Uterus (tissue), 4 donors: ENCODE results near the gene ZFPM1. TPM values are rescaled to one million over a fixed set of nuclear protein-coding genes. Genes with fewer than 3 reads are reported as not detected.

Experiments
- DNase-seq, 2 donors: peaks; one replicate each; pipeline ENCODE4 v3.0.0-alpha.2; 2019 to 2020
- H3K27ac ChIP-seq, 2 donors: fragments of 200-600 bp; sonication (generic); 1 replicate in 1 of 2; 2 replicates in 1 of 2; pipeline ENCODE4 v1.5.1; 2016 to 2018
- H3K27me3 ChIP-seq, 2 donors: fragments of 200-600 bp; sonication (generic); one replicate each; pipeline ENCODE4 v1.5.1; 2018 to 2019; ENCODE audit warnings: control low read depth in 1 of 2
- H3K36me3 ChIP-seq, 2 donors: fragments of 200-600 bp; sonication (generic); one replicate each; pipeline ENCODE4 v1.5.1; 2019; ENCODE audit warnings: control low read depth in 1 of 2
- H3K4me1 ChIP-seq, 2 donors: fragments of 200-600 bp; sonication (generic); one replicate each; pipeline ENCODE4 v1.5.1; 2018 to 2019; ENCODE audit warnings: control low read depth in 1 of 2
- H3K4me3 ChIP-seq, 2 donors: fragments of 200-600 bp; sonication (generic); 1 replicate in 1 of 2; 2 replicates in 1 of 2; pipeline ENCODE4 v1.5.1; 2018 to 2019; ENCODE audit warnings: mild to moderate bottlenecking in 1 of 2
- H3K9me3 ChIP-seq, 2 donors: fragments of 200-600 bp; sonication (generic); one replicate each; pipeline ENCODE4 v1.5.1; 2019; ENCODE audit warnings: control low read depth in 1 of 2
- CTCF ChIP-seq, 4 experiments: fragments of 200-600 bp in 2 of 4; fragments of 450-650 bp in 2 of 4; sonication (generic) in 2 of 4; IDR thresholded peaks; one replicate each; pipeline ENCODE4 v1.5.1; 2016 to 2019; ENCODE audit warnings: antibody characterized with exemption in 4 of 4, mild to moderate bottlenecking in 2 of 4, moderate library complexity in 1 of 4
- POLR2A ChIP-seq, 2 donors: fragments of 450-650 bp; IDR thresholded peaks; one replicate each; pipeline ENCODE4 v1.6.1; 2016; ENCODE audit warnings: antibody characterized with exemption in 2 of 2, mild to moderate bottlenecking in 1 of 2, moderate library complexity in 1 of 2
- intact Hi-C: fragments of 100-400 bp; cut with DNase I; formaldehyde crosslinking; loops from one replicate; pipeline ENCODE4 v1.15.1; 2023; ENCODE audit warnings: low total_unique reads
- total RNA-seq, 4 donors: library from RNA; depleted of rRNA in 3 of 4; stranded (reverse); fragments of >200 nt in 3 of 4; gene quantifications; one replicate each; pipeline versions ENCODE4 v1.1.0 to v1.2.4, GENCODE V29; 2014 to 2023
- donor health status: DM: yes; HTN: yes; CAD: no.

The ZFPM1 gene
- total RNA-seq, 4 donors from 2014 or later, result under 0.01 to 6.9 (median 0.77) TPM

GRCh38 chr16:88419790-88420189 is 33.3 kb upstream of the ZFPM1 start:
- Histone ChIP-seq H3K27me3 (no peaks in the 10 kb centered on the region), H3K9me3 (no peaks in the 10 kb centered on the region), H3K4me1 (no peaks in the 10 kb centered on the region), H3K36me3 (no peaks in the 10 kb centered on the region), H3K4me3 (no peak overlapping the region), H3K27ac (no peak overlapping the region)
- DNase-seq, result no peak
- TF ChIP-seq POLR2A (IDR thresholded peaks at IDR 0.05) (no peak), CTCF (IDR thresholded peaks at IDR 0.05) (no peak)
- intact Hi-C loops, result no loop called here

GRCh38 chr16:88420496-88420895 is 32.6 kb upstream of the ZFPM1 start:
- H3K4me3 ChIP-seq, result no peak overlapping the region
- no peaks in the 10 kb centered on the region for H3K9me3 ChIP-seq
- no peaks in the 10 kb centered on the region for H3K27me3 ChIP-seq
- TF ChIP-seq POLR2A (IDR thresholded peaks at IDR 0.05) (no peak), CTCF (IDR thresholded peaks at IDR 0.05) (no peak)
- H3K27ac ChIP-seq, result no peak overlapping the region
- no peaks in the 10 kb centered on the region for H3K4me1 ChIP-seq
- no peaks in the 10 kb centered on the region for H3K36me3 ChIP-seq
- DNase-seq, result no peak
- intact Hi-C loops, result no loop called here

GRCh38 chr16:88421301-88421700 is 31.8 kb upstream of the ZFPM1 start:
- intact Hi-C loops, result no loop called here
- no peak for DNase-seq

GRCh38 chr16:88421871-88422433 is 31.1 kb upstream of the ZFPM1 start:
- DNase-seq, result no peak
- TF ChIP-seq POLR2A (IDR thresholded peaks at IDR 0.05) (no peak), CTCF (IDR thresholded peaks at IDR 0.05) (no peak)
- no peaks in the 10 kb centered on the region for H3K27me3 ChIP-seq
- H3K9me3 ChIP-seq, result no peaks in the 10 kb centered on the region
- H3K4me3 ChIP-seq, result no peak overlapping the region
- no peak overlapping the region for H3K27ac ChIP-seq
- no peaks in the 10 kb centered on the region for H3K4me1 ChIP-seq
- intact Hi-C loops, result no loop called here
- H3K36me3 ChIP-seq, result no peaks in the 10 kb centered on the region

More at GRCh38 chr16:88421301-88421700, 31.8 kb upstream of the ZFPM1 start:
- Histone ChIP-seq H3K4me3 (no peak overlapping the region), H3K27ac (no peak overlapping the region), H3K27me3 (no peaks in the 10 kb centered on the region), H3K36me3 (no peaks in the 10 kb centered on the region), H3K9me3 (no peaks in the 10 kb centered on the region), H3K4me1 (no peaks in the 10 kb centered on the region)
- TF ChIP-seq CTCF (IDR thresholded peaks at IDR 0.05), result no peak
- no peak for TF ChIP-seq POLR2A (IDR thresholded peaks at IDR 0.05)

GRCh38 chr16:88422733-88423447 is 30.2 kb upstream of the ZFPM1 start:
- TF ChIP-seq POLR2A (IDR thresholded peaks at IDR 0.05), result no peak
- TF ChIP-seq CTCF (IDR thresholded peaks at IDR 0.05), result no peak
- no peaks in the 10 kb centered on the region for H3K4me1 ChIP-seq
- H3K27me3 ChIP-seq, result no peaks in the 10 kb centered on the region
- no peak for DNase-seq
- no peak overlapping the region for H3K4me3 ChIP-seq
- H3K27ac ChIP-seq, result no peak overlapping the region
- no peaks in the 10 kb centered on the region for H3K9me3 ChIP-seq
- H3K36me3 ChIP-seq, result no peaks in the 10 kb centered on the region
- intact Hi-C loops, result no loop called here
